RWPE1 (cell line): Measurements from ENCODE around the gene ZNF679.
A peak's percentile ranks its signal among the peaks of the same experiment; 100 is the strongest.
"Not testable (repeated sequence)": the region's sequence is repeated elsewhere in the genome, so short reads cannot be mapped to it uniquely, and the experiment has no call there.

Experiments
- CTCF ChIA-PET: fragments of 350-600 bp; sonication (Branson Sonifier 250); formaldehyde crosslinking; extraction: SDS; loops from one replicate; lab custom pipeline; 2021; lab: Yijun Ruan, JAX
- POLR2A ChIA-PET: fragments of 400-600 bp; formaldehyde crosslinking; extraction: SDS; loops from one replicate; lab custom pipeline; 2020; ENCODE audit warnings: antibody characterized with exemption; ENCODE audit not compliant: low non-redundant PET; lab: Yijun Ruan, JAX
- DNase-seq: peaks from one replicate; pipeline ENCODE4 v3.0.0; 2012; ENCODE audit warnings: low spot score
- H3K27ac ChIP-seq: fragments of 450-650 bp; 2 replicates; pipeline ENCODE4 v1.5.1; 2017
- TF ChIP-seq, protein P1 (sequence below): fragments of 450-650 bp; conservative IDR thresholded peaks from 2 replicates; pipeline ENCODE4 v1.5.1; 2017; ENCODE audit warnings: low read depth, mild to moderate bottlenecking

Gene ZNF679

GRCh38 chr7:64310426-64310825 lies 82.2 kb downstream of the ZNF679 start:
- H3K27ac ChIP-seq = no peak overlapping the region
- CTCF ChIA-PET = no interaction called here
- POLR2A ChIA-PET = no interaction called here
- TF ChIP-seq, protein P1, sequence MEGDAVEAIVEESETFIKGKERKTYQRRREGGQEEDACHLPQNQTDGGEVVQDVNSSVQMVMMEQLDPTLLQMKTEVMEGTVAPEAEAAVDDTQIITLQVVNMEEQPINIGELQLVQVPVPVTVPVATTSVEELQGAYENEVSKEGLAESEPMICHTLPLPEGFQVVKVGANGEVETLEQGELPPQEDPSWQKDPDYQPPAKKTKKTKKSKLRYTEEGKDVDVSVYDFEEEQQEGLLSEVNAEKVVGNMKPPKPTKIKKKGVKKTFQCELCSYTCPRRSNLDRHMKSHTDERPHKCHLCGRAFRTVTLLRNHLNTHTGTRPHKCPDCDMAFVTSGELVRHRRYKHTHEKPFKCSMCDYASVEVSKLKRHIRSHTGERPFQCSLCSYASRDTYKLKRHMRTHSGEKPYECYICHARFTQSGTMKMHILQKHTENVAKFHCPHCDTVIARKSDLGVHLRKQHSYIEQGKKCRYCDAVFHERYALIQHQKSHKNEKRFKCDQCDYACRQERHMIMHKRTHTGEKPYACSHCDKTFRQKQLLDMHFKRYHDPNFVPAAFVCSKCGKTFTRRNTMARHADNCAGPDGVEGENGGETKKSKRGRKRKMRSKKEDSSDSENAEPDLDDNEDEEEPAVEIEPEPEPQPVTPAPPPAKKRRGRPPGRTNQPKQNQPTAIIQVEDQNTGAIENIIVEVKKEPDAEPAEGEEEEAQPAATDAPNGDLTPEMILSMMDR = no peak
- DNase-seq = no peak

DNA sequence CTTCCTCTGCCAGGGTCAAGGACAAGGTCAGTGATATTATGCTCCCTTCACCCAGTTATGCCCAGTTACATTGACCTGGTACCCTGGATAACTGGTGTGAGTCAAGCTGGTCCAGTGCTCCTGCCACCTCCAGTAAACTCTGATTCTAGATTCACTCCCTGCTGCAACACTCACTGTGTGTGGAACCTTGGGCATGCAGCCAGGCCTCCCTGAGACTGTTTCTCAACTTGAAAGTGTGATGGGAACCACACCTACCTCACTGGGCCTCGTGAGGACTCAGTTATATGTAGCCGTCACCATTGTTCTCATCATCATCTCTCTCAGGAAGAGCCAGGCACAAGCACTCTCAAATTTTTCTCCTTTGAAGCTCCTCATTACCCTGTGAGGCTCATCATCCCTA lies 84.6 kb downstream of the ZNF679 start:
- POLR2A ChIA-PET = no interaction called here
- peak overlapping the region; percentile 81 for H3K27ac ChIP-seq
- TF ChIP-seq, protein P1 = no peak

GRCh38 chr7:64313740-64314491 lies 85.6 kb downstream of the ZNF679 start, which contains the start of gene ZNF736:
TSS of gene ZNF736 (plus strand) at chr7:64313961. CDS start at chr7:64314151, 190 bp downstream.
- TF ChIP-seq, protein P1 = no peak
- peak within 1 kb of the TSS; percentile 81 for H3K27ac ChIP-seq
- CTCF ChIA-PET = interaction anchor here (0.5 to 0.6 kb wide), 2 partner anchors 84 to 426 kb away, joined by 3 read pairs; no protein-coding TSS in a partner anchor
- peak; percentile 92 for DNase-seq
- POLR2A ChIA-PET = no interaction called here

More for the DNA sequence above, 84.6 kb downstream of the ZNF679 start:
- CTCF ChIA-PET = no interaction called here
- DNase-seq = no peak

GRCh38 chr7:64314566-64314965 lies 86.3 kb downstream of the ZNF679 start:
- TF ChIP-seq, protein P1 = no peak
- H3K27ac ChIP-seq = peak overlapping the region; percentile 81
- no peak for DNase-seq
- CTCF ChIA-PET = interaction anchor here (0.5 kb wide), 1 partner anchor 426 kb away, joined by 3 read pairs; no protein-coding TSS in a partner anchor
- POLR2A ChIA-PET = no interaction called here

GRCh38 chr7:64316031-64316742 lies 87.9 kb downstream of the ZNF679 start:
- CTCF ChIA-PET, H3K27ac ChIP-seq, DNase-seq, POLR2A ChIA-PET: not testable (repeated sequence)
